Stimulated activated CD4-positive, alpha-beta T cell treated with anti-CD3 and anti-CD28 coated beads, Interleukin-2, amount 100 ng/mL, for 24 hours (primary cell): ENCODE data around the gene SPATA33.

Source experiments
- DNase-seq, 2 donors: peaks; one replicate each; pipeline ENCODE4 v3.0.0-alpha.2; 2020

The SPATA33 gene

DNA sequence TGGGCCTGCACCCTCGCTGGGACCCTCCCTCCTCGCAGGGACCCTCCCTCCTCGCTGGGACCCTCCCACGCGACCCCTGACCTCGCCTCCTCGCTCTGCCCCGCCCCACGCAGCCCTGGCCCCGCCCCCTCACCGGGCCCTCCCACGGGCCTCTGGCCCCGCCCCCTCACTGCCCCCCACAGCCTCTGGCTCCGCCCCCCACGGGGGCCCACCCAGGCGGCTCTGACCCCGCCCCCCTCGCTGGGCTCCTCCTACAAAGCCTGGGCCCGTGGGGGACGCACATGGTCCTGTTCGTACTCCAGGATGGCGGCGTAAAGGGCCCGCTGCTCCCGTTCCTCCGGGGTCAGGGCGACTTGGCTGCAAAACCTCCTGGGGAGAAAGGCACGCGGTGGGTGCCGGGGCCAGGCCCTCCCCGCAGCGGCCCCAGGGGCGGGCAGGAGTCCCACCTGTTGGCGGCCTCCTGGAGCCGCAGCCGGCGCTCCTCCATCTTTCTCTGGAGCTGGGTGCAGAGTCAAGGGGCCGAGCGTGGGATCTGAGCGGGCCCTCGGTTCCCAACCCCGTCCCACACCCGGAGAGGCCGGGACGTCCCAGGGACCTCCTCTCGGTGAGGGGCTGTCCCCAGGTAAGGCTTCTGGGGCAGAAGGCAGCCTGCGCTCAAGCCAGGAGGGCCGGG lies 54.1 kb downstream of the SPATA33 start:
- peak; percentile 80 to 87 for DNase-seq

DNA sequence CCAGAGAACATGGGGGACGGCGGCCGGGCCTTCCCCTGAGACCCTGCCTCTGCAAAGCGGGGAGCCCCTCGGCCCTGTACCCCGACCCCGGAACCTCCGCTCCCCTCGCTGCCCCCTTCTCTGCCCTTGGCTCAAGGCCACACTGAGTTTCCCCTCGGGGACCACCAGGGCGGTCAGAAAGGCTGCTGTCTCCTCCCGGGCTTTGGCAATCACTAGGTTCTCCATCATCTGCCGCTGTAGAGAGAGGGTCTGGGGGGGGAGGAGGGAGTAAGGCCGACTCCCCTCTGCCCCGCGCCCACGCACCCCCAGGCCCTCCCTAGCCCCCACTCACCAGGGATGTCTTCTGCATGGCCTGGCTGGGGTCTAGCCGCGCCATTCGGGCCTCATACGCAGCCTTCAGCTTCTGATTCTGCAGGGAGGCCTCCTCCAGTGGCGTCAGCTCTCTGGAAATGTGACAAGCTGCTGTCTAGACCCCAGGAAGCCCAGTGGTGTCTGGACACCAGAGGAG lies 54.7 kb downstream of the SPATA33 start:
- DNase-seq: no peak

DNA sequence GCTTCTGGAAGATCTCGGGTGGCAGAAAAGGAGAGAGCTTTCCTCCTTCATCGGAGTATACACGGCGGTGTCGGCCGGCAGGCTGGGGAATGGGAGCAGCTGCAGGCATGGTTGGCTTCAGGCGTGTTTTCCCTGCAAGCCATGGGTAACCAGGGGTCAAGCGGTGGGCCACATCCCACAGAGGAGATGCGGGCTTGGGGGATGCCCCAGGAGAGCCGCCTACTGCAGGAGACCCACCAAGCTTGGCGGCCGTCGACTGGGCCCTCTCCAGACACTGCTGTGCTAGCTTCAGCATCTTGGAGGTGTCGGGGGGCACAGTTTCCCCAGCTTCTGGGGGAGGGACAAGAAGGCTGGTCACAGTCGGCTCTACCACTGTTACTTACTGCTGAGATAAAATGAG lies 58.9 kb downstream of the SPATA33 start:
- no peak for DNase-seq

DNA sequence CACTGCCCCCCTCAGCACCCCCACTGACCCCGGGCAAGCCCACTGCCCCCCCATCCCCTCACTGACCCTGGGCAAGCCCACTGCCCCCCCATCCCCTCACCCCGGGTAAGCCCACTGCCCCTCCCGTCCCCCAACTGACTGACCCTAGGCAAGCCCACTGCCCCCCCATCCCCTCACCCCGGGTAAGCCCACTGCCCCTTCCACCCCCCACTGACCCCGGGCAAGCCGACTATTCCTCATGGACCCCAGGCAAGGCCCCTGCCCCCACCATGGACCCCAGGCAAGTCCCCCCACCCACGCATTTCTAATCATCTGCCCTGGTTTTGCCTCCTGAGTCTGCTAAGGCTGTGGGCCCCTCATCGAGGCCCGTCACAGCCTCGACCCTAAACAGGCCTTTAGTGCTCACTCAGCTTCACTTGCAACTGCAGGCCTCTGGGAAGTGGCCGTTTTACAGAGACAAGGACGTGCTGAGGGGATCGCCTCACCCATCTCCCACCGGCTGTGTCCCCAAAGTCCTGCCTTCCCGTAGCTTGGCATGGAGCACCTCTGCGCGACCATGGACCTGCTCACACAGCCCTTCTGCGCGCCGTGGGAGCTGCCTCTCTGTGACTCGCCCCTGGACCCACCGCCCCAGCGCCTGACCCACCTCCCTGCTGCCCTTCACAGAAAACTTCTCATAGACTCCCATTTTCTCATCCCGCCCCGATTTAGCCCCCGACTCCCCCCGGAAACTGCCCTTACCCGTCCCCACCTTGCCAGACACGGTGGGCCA lies 59.5 kb downstream of the SPATA33 start:
- no peak for DNase-seq

DNA sequence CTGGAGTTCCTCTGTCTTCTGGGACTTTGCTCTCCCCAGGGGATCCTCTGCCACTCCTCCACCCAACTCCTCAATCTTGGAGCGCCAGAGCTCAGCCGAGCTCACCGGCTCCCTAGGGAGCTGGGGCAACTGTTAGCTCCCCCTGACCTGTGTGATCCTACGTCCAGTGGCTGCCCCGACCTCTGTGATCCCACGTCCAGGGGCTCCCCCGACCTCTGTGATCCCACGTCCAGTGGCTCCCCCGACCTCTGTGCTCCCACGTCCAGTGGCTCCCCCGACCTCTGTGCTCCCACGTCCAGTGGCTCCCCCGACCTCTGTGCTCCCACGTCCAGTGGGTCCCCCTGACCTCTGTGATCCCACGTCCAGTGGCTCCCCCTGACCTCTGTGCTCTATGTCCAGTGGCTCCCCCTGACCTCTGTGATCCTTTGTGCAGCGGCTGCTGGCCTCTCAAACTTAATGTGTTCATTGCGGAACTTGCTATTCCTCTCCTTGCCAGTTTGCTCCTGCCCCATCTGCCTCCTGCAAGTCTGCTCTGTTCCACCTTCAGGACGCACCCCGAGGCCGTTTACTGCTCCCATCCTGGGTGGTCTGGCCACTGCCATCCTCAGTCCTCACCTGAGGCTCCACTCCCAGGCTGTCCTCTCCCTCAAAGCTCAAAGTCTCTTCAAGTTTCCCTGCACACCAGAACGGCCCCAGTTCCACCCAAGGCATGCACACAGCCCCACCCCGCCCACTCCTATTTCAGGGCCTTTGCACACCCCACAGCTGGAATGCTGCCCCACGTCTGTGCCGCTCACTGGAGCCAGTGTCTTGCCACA lies 60.3 kb downstream of the SPATA33 start:
- DNase-seq: no peak
